Lung (tissue), 12 donors: Measurements from ENCODE around the gene PRR15L. TPM values are rescaled to one million over a fixed set of nuclear protein-coding genes. Genes with fewer than 3 reads are reported as not detected.

Source experiments
- ATAC-seq: fragments of 200-7000 bp; cut with Tn5 transposase; one replicate; pipeline ENCODE4 v1.9.1; 2020; ENCODE audit warnings: moderate number of reproducible peaks; ENCODE audit not compliant: insufficient read depth, low FRiP score
- DNase-seq, 3 donors: peaks; one replicate each; pipeline ENCODE4 v3.0.0-alpha.2; 2013 to 2017
- H3K27ac ChIP-seq, 2 donors: one replicate each; pipeline ENCODE4 v1.5.1; 2013; ENCODE audit warnings: mild to moderate bottlenecking in 2 of 2, moderate library complexity in 2 of 2, control low read depth in 1 of 2, inconsistent platforms in 1 of 2, low read depth in 1 of 2, low read length in 1 of 2
- H3K27me3 ChIP-seq, 3 donors: one replicate each; pipeline ENCODE4 v1.5.1; 2013; ENCODE audit warnings: low read length in 2 of 3; ENCODE audit not compliant: control insufficient read depth in 3 of 3, insufficient read depth in 3 of 3
- H3K36me3 ChIP-seq, 4 donors: one replicate each; pipeline ENCODE4 v1.5.1; 2013; ENCODE audit warnings: low read length in 4 of 4, mild to moderate bottlenecking in 1 of 4, moderate library complexity in 1 of 4; ENCODE audit not compliant: control insufficient read depth in 4 of 4, insufficient read depth in 4 of 4
- H3K4me1 ChIP-seq, 5 donors: one replicate each; pipeline ENCODE4 v1.5.1; 2013; ENCODE audit warnings: low read length in 5 of 5, mild to moderate bottlenecking in 2 of 5, moderate library complexity in 1 of 5; ENCODE audit not compliant: control insufficient read depth in 5 of 5, insufficient read depth in 5 of 5
- H3K4me3 ChIP-seq: one replicate; pipeline ENCODE4 v1.5.1; 2013; ENCODE audit warnings: mild to moderate bottlenecking, control low read depth, moderate library complexity
- H3K9ac ChIP-seq, 2 donors: one replicate each; pipeline ENCODE4 v1.5.1; 2013; ENCODE audit warnings: low read length in 2 of 2, control low read depth in 1 of 2; ENCODE audit not compliant: insufficient read depth in 1 of 2
- H3K9me3 ChIP-seq, 4 donors: one replicate each; pipeline ENCODE4 v1.5.1; 2013; ENCODE audit warnings: low read length in 3 of 4, mild to moderate bottlenecking in 1 of 4, moderate library complexity in 1 of 4; ENCODE audit not compliant: control insufficient read depth in 4 of 4, insufficient read depth in 3 of 4
- WGBS, 2 donors: extraction: QIAGEN DNeasy Blood & Tissue Kit; methylation state at CpG; one replicate each; pipeline ENCODE4 v1.1.7; 2013; 5-methylcytosine and 5-hydroxymethylcytosine counted together
- polyA plus RNA-seq, 2 donors: library from polyadenylated mRNA; stranded (reverse); fragments of 200-250 nt; gene quantifications; one replicate each; pipeline ENCODE4 v1.2.1, GENCODE V29; 2013
- total RNA-seq, 2 donors: library from RNA; depleted of rRNA in 1 of 2; stranded (reverse); fragments of >200 nt in 1 of 2; gene quantifications; one replicate each; pipeline ENCODE4 v1.2.1, GENCODE V29; 2014 to 2021
- TF ChIP-seq, protein P1 (sequence below): IDR thresholded peaks from 2 replicates; pipeline ENCODE4 v1.5.1; 2012; ENCODE audit warnings: mild to moderate bottlenecking; ENCODE audit errors: control extremely low read depth, extremely low read depth
- donor health status: control.
- donor health status: control.
- donor health status: Bipolar disorder and iron deficiency.
- donor health status: healthy.
- donor health status: DM: yes; HTN: yes; CAD: no.

Gene PRR15L
- total and polyA plus RNA-seq, 4 donors, result 59.5 to 98.5 (median 75.5) TPM

DNA sequence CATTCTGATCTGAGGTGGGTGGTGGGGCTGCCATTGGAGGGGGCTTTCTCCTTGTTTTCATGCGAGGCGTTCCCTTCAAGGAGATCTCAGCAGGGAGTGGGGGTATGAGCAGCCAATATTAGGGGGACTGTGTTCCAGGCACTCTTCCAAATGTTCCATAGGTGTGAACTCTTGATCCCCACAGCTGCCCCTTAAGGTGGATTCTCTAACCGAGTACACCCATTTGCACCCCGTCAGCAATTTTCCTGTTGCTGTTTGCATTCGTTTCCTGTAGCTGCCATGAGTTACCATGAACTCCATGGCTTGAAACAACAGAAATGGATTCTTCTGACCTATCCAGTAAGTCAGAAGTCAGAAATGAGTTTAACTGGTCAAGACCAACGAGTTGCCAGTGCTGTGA lies 3.7 kb upstream of the PRR15L start:
- Histone ChIP-seq H3K9ac (no peak overlapping the region), H3K27ac (no peak overlapping the region), H3K36me3 (no peaks in the 10 kb centered on the region), H3K4me3 (no peak overlapping the region), H3K4me1 (peaks cover 0 to 11% (median 0%) of the 10 kb centered on the region in 5 donors), H3K9me3 (no peaks in the 10 kb centered on the region), H3K27me3 (no peaks in the 10 kb centered on the region)
- WGBS, 2 donors, result 87 to 88% methylated on average over 6 of the region's 6 CpGs
- TF ChIP-seq, protein P1, sequence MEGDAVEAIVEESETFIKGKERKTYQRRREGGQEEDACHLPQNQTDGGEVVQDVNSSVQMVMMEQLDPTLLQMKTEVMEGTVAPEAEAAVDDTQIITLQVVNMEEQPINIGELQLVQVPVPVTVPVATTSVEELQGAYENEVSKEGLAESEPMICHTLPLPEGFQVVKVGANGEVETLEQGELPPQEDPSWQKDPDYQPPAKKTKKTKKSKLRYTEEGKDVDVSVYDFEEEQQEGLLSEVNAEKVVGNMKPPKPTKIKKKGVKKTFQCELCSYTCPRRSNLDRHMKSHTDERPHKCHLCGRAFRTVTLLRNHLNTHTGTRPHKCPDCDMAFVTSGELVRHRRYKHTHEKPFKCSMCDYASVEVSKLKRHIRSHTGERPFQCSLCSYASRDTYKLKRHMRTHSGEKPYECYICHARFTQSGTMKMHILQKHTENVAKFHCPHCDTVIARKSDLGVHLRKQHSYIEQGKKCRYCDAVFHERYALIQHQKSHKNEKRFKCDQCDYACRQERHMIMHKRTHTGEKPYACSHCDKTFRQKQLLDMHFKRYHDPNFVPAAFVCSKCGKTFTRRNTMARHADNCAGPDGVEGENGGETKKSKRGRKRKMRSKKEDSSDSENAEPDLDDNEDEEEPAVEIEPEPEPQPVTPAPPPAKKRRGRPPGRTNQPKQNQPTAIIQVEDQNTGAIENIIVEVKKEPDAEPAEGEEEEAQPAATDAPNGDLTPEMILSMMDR, result no peak
- ATAC-seq (no peak), DNase-seq (no peak)

DNA sequence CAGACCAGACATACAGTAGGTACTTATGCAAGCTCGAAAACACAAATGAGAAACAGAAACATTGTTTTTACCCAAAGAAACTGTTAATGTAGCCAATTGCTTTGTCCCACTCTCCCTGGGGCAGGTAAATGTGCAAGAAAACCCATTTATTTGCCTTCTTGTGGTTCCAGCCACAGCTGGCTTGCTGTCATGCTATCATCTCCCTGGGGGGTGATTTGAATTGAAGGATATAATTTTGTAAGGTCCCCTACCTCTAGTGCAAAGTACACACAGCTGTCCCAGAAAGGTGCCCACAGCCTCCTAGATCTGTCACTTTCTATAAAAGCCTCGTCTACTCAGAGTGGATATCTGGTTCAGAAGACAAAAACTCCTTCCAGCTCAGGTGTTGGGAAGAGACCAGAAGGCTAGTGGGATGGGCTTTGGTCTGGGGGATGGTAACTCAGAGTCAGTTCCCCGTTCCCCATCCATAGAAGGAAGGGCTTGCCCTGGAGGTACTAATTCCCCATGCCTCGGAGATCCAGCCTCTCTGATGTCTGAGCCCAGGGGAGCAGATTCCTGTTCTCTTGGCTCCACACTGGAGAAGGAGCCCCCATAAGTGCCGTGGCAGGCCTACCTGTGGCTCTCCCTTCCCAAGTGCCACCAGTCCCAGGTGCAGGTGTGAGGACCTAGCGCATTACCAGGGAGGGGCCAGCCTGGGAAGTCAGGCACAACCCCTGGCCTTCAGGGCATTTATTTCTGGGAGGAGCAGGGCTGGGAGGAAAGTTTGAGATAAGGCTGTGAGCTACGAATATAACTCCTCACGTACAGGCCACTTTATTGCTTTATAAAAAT lies 2.4 kb upstream of the PRR15L start:
- Histone ChIP-seq H3K9me3 (no peaks in the 10 kb centered on the region), H3K36me3 (no peaks in the 10 kb centered on the region), H3K9ac (no peak overlapping the region), H3K4me1 (peaks cover 0 to 11% (median 0%) of the 10 kb centered on the region in 5 donors), H3K4me3 (no peak overlapping the region), H3K27me3 (no peaks in the 10 kb centered on the region), H3K27ac (no peak overlapping the region)
- 76 to 77% methylated on average over 8 of the region's 8 CpGs for WGBS, 2 donors
- DNase-seq (no peak), ATAC-seq (no peak)
- TF ChIP-seq, protein P1, result no peak

DNA sequence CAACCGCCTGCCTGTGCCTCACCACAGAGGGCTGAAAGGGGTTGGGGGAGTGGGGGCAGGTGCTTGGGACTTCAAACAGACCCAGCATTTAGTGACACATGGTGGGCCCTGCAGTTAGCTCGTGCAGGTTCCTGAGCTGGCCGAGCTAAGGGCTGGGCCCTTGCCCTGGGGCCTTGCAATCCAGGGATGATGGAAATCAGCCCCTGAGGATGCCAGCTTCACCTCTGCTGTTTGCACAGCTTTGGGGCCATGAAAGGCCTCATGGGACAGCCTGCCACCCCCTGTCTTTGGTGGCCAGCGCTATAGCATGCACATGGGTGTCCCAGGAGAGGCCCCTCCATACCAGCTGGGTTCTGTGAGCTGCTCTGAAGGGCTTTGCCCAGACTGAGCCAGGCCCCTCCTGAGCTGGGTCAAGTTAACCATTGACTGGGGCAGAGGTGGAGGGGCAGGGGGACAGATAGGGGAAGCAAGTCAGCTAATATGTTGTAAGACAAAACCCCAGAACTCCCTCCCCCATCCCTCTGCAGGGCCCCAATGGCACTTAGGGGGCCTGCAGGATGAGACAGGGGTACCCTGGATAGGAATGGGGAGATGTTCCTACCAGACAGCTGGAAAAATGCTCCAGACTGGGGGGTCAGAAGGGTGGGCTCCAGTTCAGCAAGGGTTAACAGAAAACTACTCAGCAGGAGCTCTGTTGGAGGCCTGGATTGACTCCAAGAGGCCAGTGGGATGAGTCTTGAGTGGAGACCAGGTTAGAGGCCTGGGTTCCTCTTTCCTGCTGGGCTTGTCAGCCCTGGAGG lies 692 bp downstream of the PRR15L start:
- Histone ChIP-seq H3K9ac (peak overlapping the region in 1 of 2 donors; percentile 46), H3K4me3 (peak overlapping the region; percentile 54), H3K36me3 (no peaks in the 10 kb centered on the region), H3K4me1 (peaks cover 0 to 11% (median 7%) of the 10 kb centered on the region in 5 donors), H3K27me3 (no peaks in the 10 kb centered on the region), H3K27ac (peak overlapping the region in 1 of 2 donors; percentile 89), H3K9me3 (no peaks in the 10 kb centered on the region)
- no peak for ATAC-seq
- 59 to 80% methylated on average over 3 to 4 of the region's 4 CpGs for WGBS, 2 donors
- TF ChIP-seq, protein P1, result no peak
- DNase-seq, result peak; percentile 13 to 44 (median 29)
